IMR-90 (cell line): ENCODE results near the gene ORAI1. TPM values are rescaled to one million over a fixed set of nuclear protein-coding genes. Genes with fewer than 3 reads are reported as not detected.

ENCODE experiments used
- ATAC-seq: fragments of 200-7000 bp; cut with Tn5 transposase; 2 replicates; pipeline ENCODE4 v1.9.1; 2020; ENCODE audit warnings: low read depth, mild to moderate bottlenecking, moderate library complexity
- BruUV-seq: library from RNA; stranded (reverse); fragments of 400-500 nt; replicated peaks from 2 replicates; lab custom pipeline; 2021; lab: Mats Ljungman, UMichigan
- CTCF ChIA-PET: fragments of 300-600 bp; formaldehyde crosslinking; extraction: SDS; loops from one replicate; lab custom pipeline; 2021; ENCODE audit warnings: antibody characterized with exemption; lab: Yijun Ruan, JAX
- POLR2A ChIA-PET: fragments of 300-600 bp; sonication (Branson Sonifier 250); formaldehyde crosslinking; loops from one replicate; lab custom pipeline; 2022; ENCODE audit warnings: antibody characterized with exemption; ENCODE audit not compliant: unreplicated experiment; lab: Charles Lee
- DNase-seq: peaks from one replicate; pipeline ENCODE4 v3.0.0; 2013
- H2AFZ ChIP-seq: replicated peaks from 2 replicates; pipeline ENCODE3; 2013; ENCODE audit warnings: low read length, mild to moderate bottlenecking; ENCODE audit not compliant: poor library complexity
- H2AK5ac ChIP-seq: 2 replicates; pipeline ENCODE4 v1.6.1; 2013; ENCODE audit warnings: low read depth, low read length, inconsistent platforms
- H2AK9ac ChIP-seq: replicated peaks from 2 replicates; pipeline ENCODE3; 2013; ENCODE audit warnings: mild to moderate bottlenecking, low read depth, low read length, moderate library complexity; ENCODE audit not compliant: poor library complexity
- H2BK120ac ChIP-seq: 2 replicates; pipeline ENCODE4 v1.6.1; 2013; ENCODE audit warnings: low read depth, low read length, inconsistent platforms
- H2BK15ac ChIP-seq: 3 replicates; pipeline ENCODE4 v1.6.1; 2013; ENCODE audit warnings: low read depth, low read length, inconsistent platforms
- H2BK20ac ChIP-seq: 2 replicates; pipeline ENCODE4 v1.6.1; 2013; ENCODE audit warnings: low read depth, mild to moderate bottlenecking, inconsistent platforms, low read length, moderate library complexity
- H2BK5ac ChIP-seq: 2 replicates; pipeline ENCODE4 v1.6.1; 2013; ENCODE audit warnings: mild to moderate bottlenecking, low read depth, low read length, inconsistent platforms; ENCODE audit not compliant: poor library complexity, severe bottlenecking
- H3K14ac ChIP-seq: replicated peaks from 2 replicates; pipeline ENCODE4 v1.6.1; 2013; ENCODE audit warnings: low read depth, low read length, inconsistent platforms
- H3K18ac ChIP-seq: 2 replicates; pipeline ENCODE4 v1.6.1; 2013; ENCODE audit warnings: low read depth, low read length, control low read depth
- H3K23ac ChIP-seq: 2 replicates; pipeline ENCODE4 v1.6.1; 2013; ENCODE audit warnings: low read depth, low read length, inconsistent platforms
- H3K27ac ChIP-seq: 2 replicates; pipeline ENCODE4 v1.5.1; 2013; ENCODE audit warnings: mild to moderate bottlenecking, control low read depth, low read length; ENCODE audit not compliant: insufficient read depth
- H3K27me3 ChIP-seq: 2 replicates; pipeline ENCODE4 v1.6.1; 2013; ENCODE audit warnings: low read length; ENCODE audit not compliant: control insufficient read depth, insufficient read depth
- H3K36me3 ChIP-seq: 2 replicates; pipeline ENCODE4 v1.6.1; 2013; ENCODE audit warnings: low read length, mixed read lengths; ENCODE audit not compliant: control insufficient read depth, insufficient read depth
- H3K4ac ChIP-seq: 2 replicates; pipeline ENCODE4 v1.6.1; 2013; ENCODE audit warnings: low read depth, low read length, inconsistent platforms
- H3K4me1 ChIP-seq: 2 replicates; pipeline ENCODE4 v1.6.1; 2013; ENCODE audit warnings: low read length, mixed read lengths; ENCODE audit not compliant: control insufficient read depth, insufficient read depth
- H3K4me2 ChIP-seq: 2 replicates; pipeline ENCODE4 v1.6.1; 2013; ENCODE audit warnings: low read depth, mild to moderate bottlenecking, control low read depth, low read length, moderate library complexity
- H3K4me3 ChIP-seq: 2 replicates; pipeline ENCODE4 v1.5.1; 2013; ENCODE audit warnings: low read depth, mild to moderate bottlenecking, control low read depth, low read length, moderate library complexity; ENCODE audit not compliant: insufficient read depth
- H3K56ac ChIP-seq: 2 replicates; pipeline ENCODE4 v1.6.1; 2013; ENCODE audit warnings: low read length, inconsistent platforms; ENCODE audit not compliant: insufficient read depth; ENCODE audit errors: extremely low read depth
- H3K79me1 ChIP-seq, 2 experiments: 2 replicates each; pipeline ENCODE4 v1.6.1; 2013; ENCODE audit warnings: low read length in 2 of 2, inconsistent platforms in 1 of 2, low read depth in 1 of 2
- H3K9ac ChIP-seq: 2 replicates; pipeline ENCODE4 v1.6.1; 2013; ENCODE audit warnings: low read depth, low read length, control low read depth
- H3K9me1 ChIP-seq: 2 replicates; pipeline ENCODE4 v1.6.1; 2013; ENCODE audit warnings: low read length, inconsistent platforms; ENCODE audit not compliant: insufficient read depth
- H3K9me3 ChIP-seq: 2 replicates; pipeline ENCODE4 v1.6.1; 2013; ENCODE audit warnings: low read length; ENCODE audit not compliant: control insufficient read depth, insufficient read depth
- H4K20me1 ChIP-seq: 2 replicates; pipeline ENCODE4 v1.6.1; 2013; ENCODE audit warnings: low read length, inconsistent platforms; ENCODE audit not compliant: insufficient read depth
- H4K5ac ChIP-seq: 2 replicates; pipeline ENCODE4 v1.6.1; 2013; ENCODE audit warnings: mild to moderate bottlenecking, low read depth, low read length, control low read depth
- H4K8ac ChIP-seq, 2 experiments: 2 replicates each; pipeline ENCODE4 v1.6.1; 2013; ENCODE audit warnings: low read depth in 2 of 2, low read length in 2 of 2, control low read depth in 1 of 2, inconsistent platforms in 1 of 2
- H4K91ac ChIP-seq: 2 replicates; pipeline ENCODE4 v1.6.1; 2013; ENCODE audit warnings: low read depth, low read length, inconsistent platforms; ENCODE audit not compliant: insufficient read depth
- BHLHE40 ChIP-seq: fragments of 150-350 bp; IDR thresholded peaks from 2 replicates; pipeline ENCODE4 v1.6.1; 2016; ENCODE audit warnings: mild to moderate bottlenecking, low read depth, low read length
- CEBPB ChIP-seq: IDR thresholded peaks from 2 replicates; pipeline ENCODE4 v1.6.1; 2012; ENCODE audit warnings: low read depth, low read length, improper control_type of control experiment
- NFE2L2 ChIP-seq: fragments of 150-350 bp; IDR thresholded peaks from 2 replicates; pipeline ENCODE4 v1.6.1; 2016; ENCODE audit warnings: low read depth, mild to moderate bottlenecking, low read length
- RFX5 ChIP-seq: IDR thresholded peaks from 2 replicates; pipeline ENCODE4 v1.8.0; 2012; ENCODE audit warnings: low read depth, mild to moderate bottlenecking, low read length, moderate library complexity
- WGBS, 2 experiments: methylation state at CpG; one replicate each; pipeline versions ENCODE4 v1.1.5 to v1.1.7; 2013; ENCODE audit warnings: missing lambda C conversion rate in 2 of 2; ENCODE audit not compliant: insufficient read length in 1 of 2; ENCODE audit errors: extremely low coverage in 2 of 2; 5-methylcytosine and 5-hydroxymethylcytosine counted together
- dilution Hi-C: fragments of 300-500 bp; cut with HindIII; formaldehyde crosslinking; loops from one replicate; pipeline ENCODE4 v1.14.3; 2018; ENCODE audit warnings: low sequenced_read_pairs; ENCODE audit not compliant: unreplicated experiment
- in situ Hi-C: fragments of 300-500 bp; cut with MboI; formaldehyde crosslinking; loops from 3 replicates; pipeline ENCODE4 v1.14.3; 2019; ENCODE audit warnings: low sequenced_read_pairs, inconsistent platforms, mixed read lengths
- intact Hi-C: fragments of 100-400 bp; cut with micrococcal nuclease; formaldehyde crosslinking; loops from 2 replicates; pipeline ENCODE4 v1.10.0; 2022
- polyA plus RNA-seq, 3 experiments: library from polyadenylated mRNA; depleted of rRNA; stranded (reverse); fragments of >200 nt; gene quantifications; 2 replicates each; pipeline ENCODE4 v1.2.3, GENCODE V29; 2012; ENCODE audit warnings: low replicate concordance in 1 of 3
- total RNA-seq: library from RNA; depleted of rRNA; stranded (reverse); fragments of >200 nt; gene quantifications from 2 replicates; pipeline ENCODE4 v1.2.3, GENCODE V29; 2012
- TF ChIP-seq, protein P1 (sequence below): fragments of 150-350 bp; IDR thresholded peaks from 2 replicates; pipeline ENCODE4 v1.6.1; 2016; ENCODE audit warnings: low read depth, mild to moderate bottlenecking, low read length, moderate library complexity, borderline replicate concordance
- TF ChIP-seq, protein P2 (sequence below): conservative IDR thresholded peaks from 2 replicates; pipeline ENCODE4 v1.5.1; 2012; ENCODE audit warnings: mild to moderate bottlenecking, low read depth, low read length, improper control_type of control experiment

ORAI1 gene
- total and polyA plus RNA-seq, 2 of the 4 experiments (the other 2 are of a cell fraction), result 3.9 to 22.7 TPM

DNA sequence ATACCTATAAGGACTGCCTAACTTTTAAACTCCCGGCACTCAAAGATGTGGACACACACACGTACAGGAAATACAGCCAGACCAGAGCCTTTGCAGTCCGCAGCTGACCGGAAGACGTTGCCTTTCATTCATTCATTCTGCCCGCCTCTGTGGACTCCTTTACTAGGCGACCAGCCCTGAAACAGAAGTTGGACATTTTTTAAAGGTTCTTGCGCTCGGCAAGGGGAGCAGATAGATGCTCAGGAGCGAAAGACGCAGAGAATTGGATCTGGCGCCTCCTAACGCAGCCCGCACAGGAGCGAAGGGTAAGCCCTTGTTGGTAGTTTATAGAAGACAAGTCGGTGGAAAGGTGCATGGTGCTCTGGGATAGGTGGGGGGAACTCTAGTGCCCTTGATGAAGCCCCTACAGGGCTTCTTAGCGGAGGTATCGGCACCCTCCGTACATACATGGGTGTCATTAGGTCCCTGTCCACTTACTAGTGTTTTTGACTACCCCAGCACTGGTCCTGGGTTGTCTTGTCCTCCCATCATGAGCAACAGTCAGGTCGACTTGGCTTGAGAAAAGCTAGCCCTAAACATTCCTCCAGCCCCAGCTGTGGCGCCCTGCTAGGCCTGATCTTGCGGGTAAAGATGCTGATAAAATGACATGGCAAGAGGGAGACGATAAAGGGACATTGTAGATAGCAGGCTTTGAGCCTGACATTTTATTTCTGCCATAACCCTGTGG is 45.2 kb upstream of the ORAI1 start, which contains the start of gene KDM2B:
Gene KDM2B, minus strand, starts transcription at position 65 of the 727 bp plus-strand sequence. CDS start 112 bp downstream, outside the sequence.
- Histone ChIP-seq H2BK20ac (peak within 1 kb of the TSS; percentile 5; the same call in 1 of the 2 replicates), H3K36me3 (no peaks in the 10 kb centered on the region), H2BK120ac (peak within 1 kb of the TSS; percentile 58), H3K4ac (peak within 1 kb of the TSS; percentile 80), H3K14ac (peak within 1 kb of the TSS; percentile 70), H2AFZ (peak within 1 kb of the TSS; percentile 81), H3K27ac (peak within 1 kb of the TSS; percentile 91), H3K56ac (peak within 1 kb of the TSS; percentile 87), H3K27me3 (no peaks in the 10 kb centered on the region), H2BK5ac (peak within 1 kb of the TSS; percentile 91), H2BK15ac (peak within 1 kb of the TSS; percentile 46; the same call in 1 of the 3 replicates), H3K4me1 (peaks cover 24% of the 10 kb centered on the region), H3K79me1 (peaks cover 17 to 42% of the 10 kb centered on the region in 2 experiments; a peak in 3 of 4 replicates), H3K18ac (peak within 1 kb of the TSS; percentile 85), H3K9me3 (no peaks in the 10 kb centered on the region), H3K9me1 (peaks cover 5% of the 10 kb centered on the region; the same call in 1 of the 2 replicates), H4K8ac (peak within 1 kb of the TSS; percentile 49 to 86), H4K20me1 (no peaks in the 10 kb centered on the region), H4K91ac (peak within 1 kb of the TSS; percentile 83), H3K9ac (peak within 1 kb of the TSS; percentile 94), H3K23ac (peak within 1 kb of the TSS; percentile 87), H3K4me2 (peak within 1 kb of the TSS; percentile 92), H2AK5ac (peak within 1 kb of the TSS; percentile 73), H2AK9ac (peak within 1 kb of the TSS; percentile 18), H3K4me3 (peak within 1 kb of the TSS; percentile 64), H4K5ac (peak within 1 kb of the TSS; percentile 13; the same call in 1 of the 2 replicates)
- intact Hi-C loops, result loop anchor here (5.0 kb wide), 1 partner anchor 46 kb away; the partner anchor contains the start of gene ORAI1
- ChIA-PET POLR2A (interaction anchor here (0.7 kb wide), 1 partner anchor 1404 kb away, joined by 4 read pairs; no protein-coding TSS in a partner anchor), CTCF (interaction anchor here (1.2 kb wide), 1 partner anchor 87 kb away, joined by 3 read pairs; no protein-coding TSS in a partner anchor)
- peak; percentile 67 for DNase-seq
- 10% methylated on average over 15 of the region's 23 CpGs; no CpG with 5 or more reads in 1 of the 2 experiments for WGBS, 2 experiments
- peak; percentile 14 for ATAC-seq
- TF ChIP-seq, protein P1, sequence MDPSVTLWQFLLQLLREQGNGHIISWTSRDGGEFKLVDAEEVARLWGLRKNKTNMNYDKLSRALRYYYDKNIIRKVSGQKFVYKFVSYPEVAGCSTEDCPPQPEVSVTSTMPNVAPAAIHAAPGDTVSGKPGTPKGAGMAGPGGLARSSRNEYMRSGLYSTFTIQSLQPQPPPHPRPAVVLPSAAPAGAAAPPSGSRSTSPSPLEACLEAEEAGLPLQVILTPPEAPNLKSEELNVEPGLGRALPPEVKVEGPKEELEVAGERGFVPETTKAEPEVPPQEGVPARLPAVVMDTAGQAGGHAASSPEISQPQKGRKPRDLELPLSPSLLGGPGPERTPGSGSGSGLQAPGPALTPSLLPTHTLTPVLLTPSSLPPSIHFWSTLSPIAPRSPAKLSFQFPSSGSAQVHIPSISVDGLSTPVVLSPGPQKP, result no peak
- TF ChIP-seq BHLHE40 (no peak), NFE2L2 (no peak), RFX5 (no peak), CEBPB (no peak)
- TF ChIP-seq, protein P2, sequence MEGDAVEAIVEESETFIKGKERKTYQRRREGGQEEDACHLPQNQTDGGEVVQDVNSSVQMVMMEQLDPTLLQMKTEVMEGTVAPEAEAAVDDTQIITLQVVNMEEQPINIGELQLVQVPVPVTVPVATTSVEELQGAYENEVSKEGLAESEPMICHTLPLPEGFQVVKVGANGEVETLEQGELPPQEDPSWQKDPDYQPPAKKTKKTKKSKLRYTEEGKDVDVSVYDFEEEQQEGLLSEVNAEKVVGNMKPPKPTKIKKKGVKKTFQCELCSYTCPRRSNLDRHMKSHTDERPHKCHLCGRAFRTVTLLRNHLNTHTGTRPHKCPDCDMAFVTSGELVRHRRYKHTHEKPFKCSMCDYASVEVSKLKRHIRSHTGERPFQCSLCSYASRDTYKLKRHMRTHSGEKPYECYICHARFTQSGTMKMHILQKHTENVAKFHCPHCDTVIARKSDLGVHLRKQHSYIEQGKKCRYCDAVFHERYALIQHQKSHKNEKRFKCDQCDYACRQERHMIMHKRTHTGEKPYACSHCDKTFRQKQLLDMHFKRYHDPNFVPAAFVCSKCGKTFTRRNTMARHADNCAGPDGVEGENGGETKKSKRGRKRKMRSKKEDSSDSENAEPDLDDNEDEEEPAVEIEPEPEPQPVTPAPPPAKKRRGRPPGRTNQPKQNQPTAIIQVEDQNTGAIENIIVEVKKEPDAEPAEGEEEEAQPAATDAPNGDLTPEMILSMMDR, result 0 out of 2 replicates have a peak, but pooled peaks have one; percentile 2
- in situ Hi-C loops, result no loop called here
- dilution Hi-C loops, result no loop called here
- BruUV-seq, result no TSS peak
